ENCODE data around the gene C6orf89. TPM values are rescaled to one million over a fixed set of nuclear protein-coding genes. Genes with fewer than 3 reads are reported as not detected.
"Not testable (repeated sequence)": the region's sequence is repeated elsewhere in the genome, so short reads cannot be mapped to it uniquely, and the experiment has no call there.

C6orf89 gene
- total RNA-seq, 1 donor from 2014 or later = 29.9 TPM

- H3K4me1 Mint-ChIP-seq (ENCODE audit: low read depth) = peaks cover 3% of the 10 kb centered on the region
- H3K27ac Mint-ChIP-seq = no peak overlapping the region
- peaks cover 6% of the 10 kb centered on the region for H3K27me3 Mint-ChIP-seq
- H3K4me3 Mint-ChIP-seq (ENCODE audit: low read depth) = no peak overlapping the region
- no peaks in the 10 kb centered on the region for H3K9me3 Mint-ChIP-seq (ENCODE audit: low read depth)
- TF ChIP-seq CTCF (IDR thresholded peaks at IDR 0.05; ENCODE audit: unreplicated experiment) = no peak
- DNase-seq (ENCODE audit: low spot score, unreplicated experiment) = no peak
- no peaks in the 10 kb centered on the region for H3K36me3 Mint-ChIP-seq (ENCODE audit: insufficient read depth)
These were observed 51.1 kb downstream of the C6orf89 start for GRCh38 chr6:36936824-36937223.

GRCh38 chr6:36937896-36938295, 52.1 kb downstream of the C6orf89 start:
- no peaks in the 10 kb centered on the region for H3K36me3 Mint-ChIP-seq (ENCODE audit: insufficient read depth)
- H3K27me3 Mint-ChIP-seq = peaks cover 6% of the 10 kb centered on the region
- no peaks in the 10 kb centered on the region for H3K9me3 Mint-ChIP-seq (ENCODE audit: low read depth)
- peaks cover 3% of the 10 kb centered on the region for H3K4me1 Mint-ChIP-seq (ENCODE audit: low read depth)
- H3K27ac Mint-ChIP-seq = no peak overlapping the region
- DNase-seq (ENCODE audit: low spot score, unreplicated experiment) = no peak
- TF ChIP-seq CTCF (IDR thresholded peaks at IDR 0.05; ENCODE audit: unreplicated experiment) = no peak
- H3K4me3 Mint-ChIP-seq (ENCODE audit: low read depth) = no peak overlapping the region

- no peak overlapping the region for H3K4me3 Mint-ChIP-seq (ENCODE audit: low read depth)
- no peak for DNase-seq (ENCODE audit: low spot score, unreplicated experiment)
- H3K4me1 Mint-ChIP-seq (ENCODE audit: low read depth) = peaks cover 3% of the 10 kb centered on the region
- H3K27me3 Mint-ChIP-seq = peaks cover 10% of the 10 kb centered on the region
- no peak for TF ChIP-seq CTCF (IDR thresholded peaks at IDR 0.05; ENCODE audit: unreplicated experiment)
- H3K9me3 Mint-ChIP-seq (ENCODE audit: low read depth) = no peaks in the 10 kb centered on the region
- H3K36me3 Mint-ChIP-seq (ENCODE audit: insufficient read depth) = no peaks in the 10 kb centered on the region
- no peak overlapping the region for H3K27ac Mint-ChIP-seq
These were observed 52.8 kb downstream of the C6orf89 start for GRCh38 chr6:36938536-36938935.

- peaks cover 10% of the 10 kb centered on the region for H3K27me3 Mint-ChIP-seq
- DNase-seq (ENCODE audit: low spot score, unreplicated experiment); H3K27ac Mint-ChIP-seq; H3K4me3 Mint-ChIP-seq (ENCODE audit: low read depth); H3K36me3 Mint-ChIP-seq (ENCODE audit: insufficient read depth); H3K9me3 Mint-ChIP-seq (ENCODE audit: low read depth); H3K4me1 Mint-ChIP-seq (ENCODE audit: low read depth): not testable (repeated sequence)
These were observed 53.3 kb downstream of the C6orf89 start for GRCh38 chr6:36939005-36939404.

- no peak overlapping the region for H3K27ac Mint-ChIP-seq
- TF ChIP-seq CTCF (IDR thresholded peaks at IDR 0.05; ENCODE audit: unreplicated experiment) = no peak
- H3K4me3 Mint-ChIP-seq (ENCODE audit: low read depth) = no peak overlapping the region
- no peaks in the 10 kb centered on the region for H3K36me3 Mint-ChIP-seq (ENCODE audit: insufficient read depth)
- peaks cover 10% of the 10 kb centered on the region for H3K27me3 Mint-ChIP-seq
- no peaks in the 10 kb centered on the region for H3K9me3 Mint-ChIP-seq (ENCODE audit: low read depth)
- peaks cover 3% of the 10 kb centered on the region for H3K4me1 Mint-ChIP-seq (ENCODE audit: low read depth)
- DNase-seq (ENCODE audit: low spot score, unreplicated experiment) = no peak
These were observed 54.3 kb downstream of the C6orf89 start for GRCh38 chr6:36940027-36940426.

GRCh38 chr6:36941561-36941960, 55.8 kb downstream of the C6orf89 start:
- not testable (repeated sequence) for DNase-seq (ENCODE audit: low spot score, unreplicated experiment); H3K4me1 Mint-ChIP-seq (ENCODE audit: low read depth); H3K27ac Mint-ChIP-seq; H3K9me3 Mint-ChIP-seq (ENCODE audit: low read depth); H3K27me3 Mint-ChIP-seq; H3K36me3 Mint-ChIP-seq (ENCODE audit: insufficient read depth); H3K4me3 Mint-ChIP-seq (ENCODE audit: low read depth)

GRCh38 chr6:36942329-36942728, 56.6 kb downstream of the C6orf89 start:
- H3K36me3 Mint-ChIP-seq (ENCODE audit: insufficient read depth); H3K4me1 Mint-ChIP-seq (ENCODE audit: low read depth); H3K27ac Mint-ChIP-seq; H3K27me3 Mint-ChIP-seq; H3K4me3 Mint-ChIP-seq (ENCODE audit: low read depth); DNase-seq (ENCODE audit: low spot score, unreplicated experiment); H3K9me3 Mint-ChIP-seq (ENCODE audit: low read depth): not testable (repeated sequence)
